GM23248 (cell line): ENCODE measurements around the gene RALY.

ENCODE experiments used
- EZH2 ChIP-seq: fragments of 200-600 bp; sonication (generic); IDR thresholded peaks from 2 replicates; pipeline ENCODE4 v1.6.1; 2018; ENCODE audit warnings: antibody characterized with exemption, mild to moderate bottlenecking; ENCODE audit not compliant: insufficient read depth, poor library complexity, severe bottlenecking
- EZH2phosphoT487 ChIP-seq: fragments of 200-600 bp; sonication (generic); IDR thresholded peaks from 2 replicates; pipeline ENCODE4 v1.6.1; 2018; ENCODE audit warnings: antibody characterized with exemption, moderate library complexity, mild to moderate bottlenecking, low read depth; ENCODE audit not compliant: insufficient read depth

DNA sequence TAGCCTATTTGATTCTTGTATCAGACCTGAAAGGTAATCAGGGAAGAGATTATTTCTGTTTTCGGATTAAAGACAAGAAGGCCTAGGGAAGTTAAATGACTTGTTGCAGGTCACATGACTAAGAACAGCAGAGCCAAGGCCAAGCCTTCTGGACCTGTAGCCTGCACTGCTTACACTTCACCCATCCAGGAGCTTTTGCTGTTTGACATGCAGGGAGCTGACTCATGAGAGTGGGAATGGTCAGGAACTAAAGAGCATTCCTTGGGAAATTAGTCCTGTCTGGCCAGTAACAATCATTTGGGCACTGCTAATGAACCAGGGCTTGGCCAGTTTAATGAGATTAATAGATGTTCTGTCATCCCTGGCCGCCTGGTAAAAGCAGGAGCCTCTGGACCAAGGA is 71.5 kb downstream of the RALY start:
- TF ChIP-seq EZH2phosphoT487 (no peak), EZH2 (no peak)
